Caco-2 (cell line): ENCODE results near the gene GPR161. TPM values are rescaled to one million over a fixed set of nuclear protein-coding genes. Genes with fewer than 3 reads are reported as not detected.
A peak's percentile ranks its signal among the peaks of the same experiment; 100 is the strongest.

ENCODE experiments used
- BruUV-seq: library from RNA; stranded (reverse); fragments of 400-500 nt; replicated peaks from 2 replicates; lab custom pipeline; 2021; lab: Mats Ljungman, UMichigan
- CTCF ChIA-PET: fragments of 300-600 bp; sonication (Branson Sonifier 250); formaldehyde crosslinking; loops from one replicate; lab custom pipeline; 2022; ENCODE audit warnings: antibody characterized with exemption; lab: Charles Lee
- POLR2A ChIA-PET: fragments of 300-600 bp; sonication (Branson Sonifier 250); formaldehyde crosslinking; loops from one replicate; lab custom pipeline; 2022; ENCODE audit warnings: antibody characterized with exemption; lab: Charles Lee
- DNase-seq, 2 experiments: peaks; one replicate each; pipeline versions ENCODE4 v3.0.0 to v3.0.0-alpha.2; 2020 to 2022
- H3K27me3 ChIP-seq: replicated peaks from 2 replicates; pipeline ENCODE4 v1.6.0; 2011; ENCODE audit warnings: low read length; ENCODE audit not compliant: control insufficient read depth, insufficient read depth
- H3K36me3 ChIP-seq: 2 replicates; pipeline ENCODE4 v1.5.1; 2011; ENCODE audit warnings: low read length; ENCODE audit not compliant: control insufficient read depth, insufficient read depth
- H3K4me1 ChIP-seq: fragments of 250-450 bp; sonication (Bioruptor Pico); 2 replicates; pipeline ENCODE4 v1.5.1; 2020; ENCODE audit warnings: mild to moderate bottlenecking
- H3K4me3 ChIP-seq: 2 replicates; pipeline ENCODE4 v1.5.1; 2011; ENCODE audit warnings: low read depth, mild to moderate bottlenecking, control low read depth, low read length
- H3K9me3 ChIP-seq: fragments of 250-450 bp; sonication (Bioruptor Pico); 2 replicates; pipeline ENCODE4 v1.5.1; 2020; ENCODE audit warnings: mild to moderate bottlenecking, moderate library complexity
- H3K27ac Mint-ChIP-seq: one replicate; pipeline ENCODE4 v1.8.0; 2022; ENCODE audit warnings: mixed read lengths; ENCODE audit not compliant: unreplicated experiment
- H3K27me3 Mint-ChIP-seq: one replicate; pipeline ENCODE4 v1.8.0; 2022; ENCODE audit warnings: mixed read lengths; ENCODE audit not compliant: insufficient read depth, unreplicated experiment
- H3K36me3 Mint-ChIP-seq: one replicate; pipeline ENCODE4 v1.8.0; 2022; ENCODE audit warnings: mild to moderate bottlenecking, mixed read lengths; ENCODE audit not compliant: insufficient read depth, unreplicated experiment
- H3K4me1 Mint-ChIP-seq: one replicate; pipeline ENCODE4 v1.8.0; 2022; ENCODE audit warnings: low read depth, mixed read lengths; ENCODE audit not compliant: unreplicated experiment
- H3K4me3 Mint-ChIP-seq: one replicate; pipeline ENCODE4 v1.8.0; 2022; ENCODE audit warnings: mild to moderate bottlenecking, moderate library complexity, mixed read lengths; ENCODE audit not compliant: unreplicated experiment
- H3K9me3 Mint-ChIP-seq: one replicate; pipeline ENCODE4 v1.8.0; 2022; ENCODE audit warnings: mixed read lengths; ENCODE audit not compliant: unreplicated experiment
- intact Hi-C: fragments of 100-400 bp; cut with micrococcal nuclease; formaldehyde crosslinking; loops from one replicate; pipeline ENCODE4 v1.10.0; 2022; ENCODE audit not compliant: unreplicated experiment
- total RNA-seq: library from RNA; stranded (reverse); gene quantifications from 2 replicates; pipeline ENCODE4 v1.2.3, GENCODE V29; 2022
- TF ChIP-seq, protein P1 (sequence below), 2 experiments: fragments of 200-600 bp in 1 of 2; IDR thresholded peaks; 1 replicate in 1 of 2; 2 replicates in 1 of 2; pipeline versions ENCODE4 v1.5.1 to v1.8.0; 2011 to 2022; ENCODE audit warnings: antibody characterized with exemption in 1 of 2, control low read depth in 1 of 2, inconsistent platforms in 1 of 2, low read depth in 1 of 2, low read length in 1 of 2, mild to moderate bottlenecking in 1 of 2, moderate library complexity in 1 of 2; ENCODE audit not compliant: insufficient read depth in 1 of 2, severe bottlenecking in 1 of 2, unreplicated experiment in 1 of 2

GPR161 gene
- total RNA-seq, 1 experiment from 2014 or later, result 38.2 TPM

DNA sequence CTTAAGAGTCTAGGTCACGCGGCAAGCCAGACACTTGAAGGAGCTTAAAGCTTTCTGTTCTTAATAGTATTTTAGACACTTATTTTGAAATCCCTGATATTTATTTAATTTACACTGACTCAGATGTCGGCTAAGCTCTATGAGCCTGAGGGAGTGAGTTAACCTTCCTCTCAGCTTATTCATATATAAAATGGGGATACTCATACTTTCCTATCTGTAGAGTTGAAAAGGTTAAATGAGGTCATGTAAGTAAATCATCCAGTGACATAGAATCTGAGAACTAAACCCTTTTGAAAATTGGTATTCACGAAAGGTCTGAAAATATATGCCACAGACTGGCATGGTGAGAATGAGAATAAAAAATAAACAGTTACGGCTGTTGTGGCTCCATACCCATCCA lies 1.4 kb upstream of the GPR161 start:
- H3K27me3 Mint-ChIP-seq, result no peaks in the 10 kb centered on the region
- no peak for DNase-seq
- Histone ChIP-seq H3K9me3 (no peaks in the 10 kb centered on the region), H3K27me3 (no peaks in the 10 kb centered on the region), H3K4me1 (peaks cover 39% of the 10 kb centered on the region), H3K4me3 (no peak overlapping the region), H3K36me3 (no peaks in the 10 kb centered on the region; the same call in 1 of the 2 replicates)
- H3K9me3 Mint-ChIP-seq, result no peaks in the 10 kb centered on the region
- TF ChIP-seq, protein P1, sequence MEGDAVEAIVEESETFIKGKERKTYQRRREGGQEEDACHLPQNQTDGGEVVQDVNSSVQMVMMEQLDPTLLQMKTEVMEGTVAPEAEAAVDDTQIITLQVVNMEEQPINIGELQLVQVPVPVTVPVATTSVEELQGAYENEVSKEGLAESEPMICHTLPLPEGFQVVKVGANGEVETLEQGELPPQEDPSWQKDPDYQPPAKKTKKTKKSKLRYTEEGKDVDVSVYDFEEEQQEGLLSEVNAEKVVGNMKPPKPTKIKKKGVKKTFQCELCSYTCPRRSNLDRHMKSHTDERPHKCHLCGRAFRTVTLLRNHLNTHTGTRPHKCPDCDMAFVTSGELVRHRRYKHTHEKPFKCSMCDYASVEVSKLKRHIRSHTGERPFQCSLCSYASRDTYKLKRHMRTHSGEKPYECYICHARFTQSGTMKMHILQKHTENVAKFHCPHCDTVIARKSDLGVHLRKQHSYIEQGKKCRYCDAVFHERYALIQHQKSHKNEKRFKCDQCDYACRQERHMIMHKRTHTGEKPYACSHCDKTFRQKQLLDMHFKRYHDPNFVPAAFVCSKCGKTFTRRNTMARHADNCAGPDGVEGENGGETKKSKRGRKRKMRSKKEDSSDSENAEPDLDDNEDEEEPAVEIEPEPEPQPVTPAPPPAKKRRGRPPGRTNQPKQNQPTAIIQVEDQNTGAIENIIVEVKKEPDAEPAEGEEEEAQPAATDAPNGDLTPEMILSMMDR (IDR thresholded peaks at IDR 0.05; ENCODE audit: insufficient read depth in 1 of 2, low read depth in 1 of 2, low read length in 1 of 2, severe bottlenecking in 1 of 2, unreplicated experiment in 1 of 2), result no peak
- BruUV-seq, result no TSS peak
- ChIA-PET POLR2A (no interaction called here), CTCF (interaction anchor here (0.5 kb wide), 1 partner anchor 34 kb away, joined by 3 read pairs; no protein-coding TSS in a partner anchor)
- H3K27ac Mint-ChIP-seq, result no peak overlapping the region
- peaks cover 12% of the 10 kb centered on the region for H3K36me3 Mint-ChIP-seq
- intact Hi-C loops, result no loop called here
- H3K4me1 Mint-ChIP-seq, result peaks cover 28% of the 10 kb centered on the region
- peak overlapping the region; percentile 91 for H3K4me3 Mint-ChIP-seq

DNA sequence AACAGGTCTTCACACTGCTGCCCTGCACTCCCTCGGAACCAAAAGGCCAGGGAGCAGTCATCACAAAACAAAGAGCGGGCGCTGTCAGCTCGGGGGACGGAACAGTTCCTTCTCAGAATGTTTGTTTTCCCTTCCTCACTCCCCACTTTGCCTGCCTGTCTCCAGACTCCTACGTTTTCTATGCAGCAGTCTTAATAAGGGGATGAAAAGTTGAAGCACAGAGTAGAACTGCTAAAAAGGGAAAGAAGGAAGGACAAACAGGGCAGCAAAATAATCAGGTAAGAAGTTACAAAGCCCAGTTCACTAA lies 738 bp upstream of the GPR161 start:
- H3K4me3 ChIP-seq, result peak overlapping the region; percentile 72
- no TSS peak for BruUV-seq
- Mint-ChIP-seq H3K27me3 (no peaks in the 10 kb centered on the region), H3K36me3 (peaks cover 12% of the 10 kb centered on the region), H3K4me1 (peaks cover 28% of the 10 kb centered on the region), H3K27ac (peak overlapping the region; percentile 73), H3K9me3 (no peaks in the 10 kb centered on the region), H3K4me3 (peak overlapping the region; percentile 91)
- no peak for DNase-seq
- H3K9me3 ChIP-seq, result no peaks in the 10 kb centered on the region
- peaks cover 38% of the 10 kb centered on the region for H3K4me1 ChIP-seq
- H3K27me3 ChIP-seq, result no peaks in the 10 kb centered on the region
- intact Hi-C loops, result no loop called here
- CTCF ChIA-PET, result interaction anchor here (2.1 kb wide), 1 partner anchor 9 kb away, joined by 7 read pairs; no protein-coding TSS in a partner anchor
- TF ChIP-seq, protein P1 (IDR thresholded peaks at IDR 0.05; ENCODE audit: insufficient read depth in 1 of 2, low read depth in 1 of 2, low read length in 1 of 2, severe bottlenecking in 1 of 2, unreplicated experiment in 1 of 2), result no peak
- POLR2A ChIA-PET, result interaction anchor here (0.6 kb wide), 1 partner anchor 605 kb away, joined by 3 read pairs; no protein-coding TSS in a partner anchor
- no peaks in the 10 kb centered on the region; the same call in 1 of the 2 replicates for H3K36me3 ChIP-seq

DNA sequence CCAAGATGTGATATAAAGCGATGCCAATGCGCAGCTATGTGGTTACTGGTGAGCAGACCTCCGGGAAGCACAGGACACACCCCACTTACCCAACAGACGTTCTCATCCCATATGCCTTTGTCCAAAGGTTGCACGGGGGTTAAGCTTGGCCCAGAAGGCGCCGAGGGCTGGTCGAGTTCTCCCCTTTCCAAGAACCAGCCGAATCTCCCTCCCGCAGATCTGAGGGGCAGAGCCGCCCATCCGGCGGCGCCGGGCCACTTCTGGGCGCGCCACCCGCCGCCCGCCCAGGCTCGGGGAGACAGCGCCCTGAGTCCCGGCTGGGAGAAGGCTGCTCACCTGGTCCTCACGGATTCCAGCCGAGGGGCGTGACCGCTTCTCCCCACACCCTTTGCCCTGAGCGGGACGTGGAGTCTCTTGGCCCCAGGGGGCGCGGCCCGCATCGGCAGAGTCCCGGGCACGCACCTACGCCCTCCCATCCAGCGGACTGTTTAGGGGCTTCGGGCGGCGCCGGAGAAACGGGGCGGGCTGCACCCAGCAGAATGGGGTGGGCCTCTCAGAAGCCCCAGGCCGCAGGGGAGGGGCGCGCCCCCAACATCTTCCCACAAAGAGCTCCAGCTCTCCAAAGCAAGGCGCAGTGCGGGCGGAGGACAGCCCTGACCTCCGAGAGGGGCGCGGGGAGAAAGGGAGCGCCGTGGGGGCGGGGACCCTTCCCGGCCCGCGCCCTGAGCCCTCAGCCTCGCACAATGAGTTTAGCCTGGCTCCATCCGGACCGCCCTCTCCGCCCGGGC lies 615 bp downstream of the GPR161 start:
- peaks cover 14% of the 10 kb centered on the region for H3K36me3 Mint-ChIP-seq
- Histone ChIP-seq H3K4me1 (peaks cover 24% of the 10 kb centered on the region), H3K4me3 (peak overlapping the region; percentile 72), H3K36me3 (no peaks in the 10 kb centered on the region; the same call in 1 of the 2 replicates), H3K27me3 (no peaks in the 10 kb centered on the region), H3K9me3 (no peaks in the 10 kb centered on the region)
- ChIA-PET POLR2A (interaction anchor here (0.8 kb wide), 1 partner anchor 212 kb away, joined by 4 read pairs; no protein-coding TSS in a partner anchor), CTCF (interaction anchor here (0.7 to 2.1 kb wide), 4 partner anchors 9 to 90 kb away, joined by 3 to 7 read pairs (median 3); partner anchors contain the start of gene SFT2D2)
- TF ChIP-seq, protein P1 (IDR thresholded peaks at IDR 0.05; ENCODE audit: insufficient read depth in 1 of 2, low read depth in 1 of 2, low read length in 1 of 2, severe bottlenecking in 1 of 2, unreplicated experiment in 1 of 2), result peak in 1 of 2 experiments; percentile 13
- BruUV-seq, result no TSS peak
- no peaks in the 10 kb centered on the region for H3K9me3 Mint-ChIP-seq
- peak; percentile 81 to 82 for DNase-seq
- H3K27me3 Mint-ChIP-seq, result no peaks in the 10 kb centered on the region
- peak overlapping the region; percentile 91 for H3K4me3 Mint-ChIP-seq
- H3K4me1 Mint-ChIP-seq, result peaks cover 18% of the 10 kb centered on the region
- H3K27ac Mint-ChIP-seq, result peak overlapping the region; percentile 37
- intact Hi-C loops, result loop anchor here (1.0 kb wide), 3 partner anchors 10 to 42 kb away; partner anchors contain the start of gene TIPRL
